HG03103 (cell line): ENCODE measurements around the gene IGFBP2.

Source experiments
- ATAC-seq: cut with Tn5 transposase; IDR thresholded peaks from one replicate; pipeline ENCODE4 v1.9.1; 2021; ENCODE audit warnings: low read depth; ENCODE audit not compliant: unreplicated experiment

Gene IGFBP2

GRCh38 chr2:216608525-216608924, 24.7 kb upstream of the IGFBP2 start:
- no peak for ATAC-seq

- no peak for ATAC-seq
Measured at GRCh38 chr2:216615298-216616082, 17.7 kb upstream of the IGFBP2 start.

- ATAC-seq, result no peak
Measured at GRCh38 chr2:216616083-216616678, 17.0 kb upstream of the IGFBP2 start.

GRCh38 chr2:216617159-216617815, 15.9 kb upstream of the IGFBP2 start:
- ATAC-seq, result no peak

- no peak for ATAC-seq
Measured at GRCh38 chr2:216618785-216619184, 14.4 kb upstream of the IGFBP2 start.

- ATAC-seq, result no peak
Measured at GRCh38 chr2:216619411-216620393, 13.5 kb upstream of the IGFBP2 start.

GRCh38 chr2:216620786-216621185, 12.4 kb upstream of the IGFBP2 start:
- ATAC-seq, result no peak

- ATAC-seq, result no peak
Measured at GRCh38 chr2:216621292-216621691, 11.9 kb upstream of the IGFBP2 start.

GRCh38 chr2:216622526-216622925, 10.7 kb upstream of the IGFBP2 start:
- ATAC-seq, result no peak

GRCh38 chr2:216624251-216624650, 9.0 kb upstream of the IGFBP2 start:
- ATAC-seq, result no peak

GRCh38 chr2:216626168-216626874, 6.9 kb upstream of the IGFBP2 start:
- ATAC-seq, result no peak

GRCh38 chr2:216626875-216627245, 6.4 kb upstream of the IGFBP2 start:
- no peak for ATAC-seq

GRCh38 chr2:216629784-216630183, 3.4 kb upstream of the IGFBP2 start:
- no peak for ATAC-seq

- ATAC-seq, result no peak
Measured at GRCh38 chr2:216632346-216632951, 771 bp upstream of the IGFBP2 start.

GRCh38 chr2:216633616-216634369, 573 bp downstream of the IGFBP2 start:
- no peak for ATAC-seq

- no peak for ATAC-seq
Measured at GRCh38 chr2:216634370-216635148, 1.3 kb downstream of the IGFBP2 start.

- ATAC-seq, result no peak
Measured at GRCh38 chr2:216635171-216635570, 2.0 kb downstream of the IGFBP2 start.
